Measurements from ENCODE around the gene TCERG1L.

Gene TCERG1L

GRCh38 chr10:131058799-131059198 is 252.7 kb downstream of the TCERG1L start:
- Histone ChIP-seq H3K27ac (no peak overlapping the region), H3K27me3 (ENCODE audit: control insufficient read depth, insufficient read depth, low read length) (no peaks in the 10 kb centered on the region), H2AFZ (no peak overlapping the region), H3K9me3 (ENCODE audit: control insufficient read depth, low read length) (no peaks in the 10 kb centered on the region), H3K9ac (no peak overlapping the region), H3K4me1 (no peaks in the 10 kb centered on the region), H3K36me3 (ENCODE audit: control insufficient read depth, insufficient read depth, low read length) (no peaks in the 10 kb centered on the region), H3K79me2 (no peaks in the 10 kb centered on the region), H3K4me2 (ENCODE audit: low read length) (no peak overlapping the region), H3K4me3 (ENCODE audit: low read depth, low read length) (no peak overlapping the region)
- TF ChIP-seq, protein P1, sequence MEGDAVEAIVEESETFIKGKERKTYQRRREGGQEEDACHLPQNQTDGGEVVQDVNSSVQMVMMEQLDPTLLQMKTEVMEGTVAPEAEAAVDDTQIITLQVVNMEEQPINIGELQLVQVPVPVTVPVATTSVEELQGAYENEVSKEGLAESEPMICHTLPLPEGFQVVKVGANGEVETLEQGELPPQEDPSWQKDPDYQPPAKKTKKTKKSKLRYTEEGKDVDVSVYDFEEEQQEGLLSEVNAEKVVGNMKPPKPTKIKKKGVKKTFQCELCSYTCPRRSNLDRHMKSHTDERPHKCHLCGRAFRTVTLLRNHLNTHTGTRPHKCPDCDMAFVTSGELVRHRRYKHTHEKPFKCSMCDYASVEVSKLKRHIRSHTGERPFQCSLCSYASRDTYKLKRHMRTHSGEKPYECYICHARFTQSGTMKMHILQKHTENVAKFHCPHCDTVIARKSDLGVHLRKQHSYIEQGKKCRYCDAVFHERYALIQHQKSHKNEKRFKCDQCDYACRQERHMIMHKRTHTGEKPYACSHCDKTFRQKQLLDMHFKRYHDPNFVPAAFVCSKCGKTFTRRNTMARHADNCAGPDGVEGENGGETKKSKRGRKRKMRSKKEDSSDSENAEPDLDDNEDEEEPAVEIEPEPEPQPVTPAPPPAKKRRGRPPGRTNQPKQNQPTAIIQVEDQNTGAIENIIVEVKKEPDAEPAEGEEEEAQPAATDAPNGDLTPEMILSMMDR (IDR thresholded peaks at IDR 0.05) = no peak

DNA sequence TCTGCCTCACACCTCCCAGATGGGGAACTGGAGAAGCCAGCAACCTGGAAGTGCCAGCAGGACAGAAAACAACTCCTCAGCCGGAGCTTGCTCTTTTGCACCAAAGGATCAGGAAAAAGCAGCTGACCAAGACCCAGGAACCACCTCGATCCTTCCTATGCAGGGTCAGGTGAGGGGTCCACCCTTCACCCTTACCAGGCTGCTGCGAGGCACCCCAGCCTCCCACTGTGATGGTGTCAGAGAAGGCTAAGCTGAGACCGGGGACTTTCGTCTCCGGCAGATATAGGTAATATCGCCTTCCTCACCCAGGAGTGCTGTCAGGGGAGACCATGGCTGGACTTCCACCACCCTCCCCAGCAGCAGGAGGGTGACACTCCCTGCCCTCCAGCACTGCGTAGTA is 254.7 kb downstream of the TCERG1L start:
- Histone ChIP-seq H3K36me3 (ENCODE audit: control insufficient read depth, insufficient read depth, low read length) (no peaks in the 10 kb centered on the region), H3K27me3 (ENCODE audit: control insufficient read depth, insufficient read depth, low read length) (no peaks in the 10 kb centered on the region), H3K79me2 (no peaks in the 10 kb centered on the region), H3K9ac (no peak overlapping the region), H3K4me2 (ENCODE audit: low read length) (no peak overlapping the region), H3K9me3 (ENCODE audit: control insufficient read depth, low read length) (no peaks in the 10 kb centered on the region), H3K4me1 (no peaks in the 10 kb centered on the region), H3K4me3 (ENCODE audit: low read depth, low read length) (no peak overlapping the region), H2AFZ (no peak overlapping the region), H3K27ac (no peak overlapping the region)
- TF ChIP-seq, protein P1 (IDR thresholded peaks at IDR 0.05) = no peak

DNA sequence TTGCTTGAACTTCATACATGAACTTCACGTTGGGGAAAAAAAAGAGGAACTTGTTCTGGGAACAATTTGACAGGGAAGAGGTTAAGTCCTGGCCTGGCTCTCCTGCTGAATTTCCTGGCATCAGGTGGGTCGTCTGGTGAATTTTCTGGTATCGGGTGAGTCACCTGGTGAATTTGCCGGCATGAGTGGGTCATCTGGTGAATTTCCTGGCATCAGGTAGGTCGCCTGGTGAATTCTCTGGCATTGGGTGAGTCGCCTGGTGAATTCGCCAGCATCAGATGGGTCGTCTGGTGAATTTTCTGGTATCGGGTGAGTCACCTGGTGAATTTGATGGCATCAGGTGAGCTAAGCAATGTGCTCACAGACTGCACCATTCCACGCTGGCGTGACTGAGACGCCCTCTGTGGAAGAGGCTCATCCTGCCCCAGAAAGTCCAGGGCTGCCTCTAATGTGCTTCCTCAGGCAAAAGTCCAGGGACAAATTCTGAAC is 255.4 kb downstream of the TCERG1L start:
- Histone ChIP-seq H3K4me1 (no peaks in the 10 kb centered on the region), H3K4me2 (ENCODE audit: low read length) (no peak overlapping the region), H3K27me3 (ENCODE audit: control insufficient read depth, insufficient read depth, low read length) (no peaks in the 10 kb centered on the region), H2AFZ (no peak overlapping the region), H3K27ac (no peak overlapping the region), H3K4me3 (ENCODE audit: low read depth, low read length) (no peak overlapping the region), H3K9ac (no peak overlapping the region), H3K79me2 (no peaks in the 10 kb centered on the region), H3K9me3 (ENCODE audit: control insufficient read depth, low read length) (no peaks in the 10 kb centered on the region), H3K36me3 (ENCODE audit: control insufficient read depth, insufficient read depth, low read length) (no peaks in the 10 kb centered on the region)
- TF ChIP-seq, protein P1 (IDR thresholded peaks at IDR 0.05) = no peak

DNA sequence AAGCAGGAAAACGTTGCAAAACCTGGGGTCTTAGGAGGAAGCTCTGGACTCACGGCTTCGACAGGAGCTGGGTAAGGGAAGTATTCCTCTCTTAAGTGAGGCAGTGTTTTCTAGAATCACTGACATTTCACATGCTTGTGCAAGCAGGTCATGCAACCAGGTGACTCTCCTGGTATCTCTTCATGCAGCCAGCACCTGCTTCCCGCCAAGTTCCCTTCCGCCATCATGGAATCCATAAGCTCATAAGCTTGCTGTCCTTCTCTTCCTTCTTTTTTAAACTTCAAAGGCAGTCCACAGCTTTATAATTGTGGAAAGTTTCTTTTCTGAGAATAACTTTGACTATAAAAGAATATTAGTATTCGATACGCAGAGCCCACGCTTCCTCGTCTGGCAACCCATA is 256.1 kb downstream of the TCERG1L start:
- H3K79me2 ChIP-seq = no peaks in the 10 kb centered on the region
- TF ChIP-seq, protein P1 (IDR thresholded peaks at IDR 0.05) = no peak
- no peaks in the 10 kb centered on the region for H3K36me3 ChIP-seq (ENCODE audit: control insufficient read depth, insufficient read depth, low read length)
- H3K27me3 ChIP-seq (ENCODE audit: control insufficient read depth, insufficient read depth, low read length) = no peaks in the 10 kb centered on the region
- no peak overlapping the region for H3K4me3 ChIP-seq (ENCODE audit: low read depth, low read length)
- H2AFZ ChIP-seq = no peak overlapping the region
- H3K9me3 ChIP-seq (ENCODE audit: control insufficient read depth, low read length) = no peaks in the 10 kb centered on the region
- H3K4me2 ChIP-seq (ENCODE audit: low read length) = no peak overlapping the region
- no peak overlapping the region for H3K9ac ChIP-seq
- no peaks in the 10 kb centered on the region for H3K4me1 ChIP-seq
- H3K27ac ChIP-seq = no peak overlapping the region

- H3K79me2 ChIP-seq = no peaks in the 10 kb centered on the region
- TF ChIP-seq, protein P1 (IDR thresholded peaks at IDR 0.05) = no peak
- no peak overlapping the region for H3K4me3 ChIP-seq (ENCODE audit: low read depth, low read length)
- H3K4me2 ChIP-seq (ENCODE audit: low read length) = no peak overlapping the region
- peaks cover 5% of the 10 kb centered on the region for H3K4me1 ChIP-seq
- no peaks in the 10 kb centered on the region for H3K9me3 ChIP-seq (ENCODE audit: control insufficient read depth, low read length)
- H3K9ac ChIP-seq = no peak overlapping the region
- H3K27me3 ChIP-seq (ENCODE audit: control insufficient read depth, insufficient read depth, low read length) = no peaks in the 10 kb centered on the region
- H3K36me3 ChIP-seq (ENCODE audit: control insufficient read depth, insufficient read depth, low read length) = no peaks in the 10 kb centered on the region
- no peak overlapping the region for H3K27ac ChIP-seq
- no peak overlapping the region for H2AFZ ChIP-seq
Observed at GRCh38 chr10:131053192-131053591, 258.3 kb downstream of the TCERG1L start.
